Right lobe of liver (tissue), 4 donors: ENCODE results near the gene FARS2.

Experiments used
- CTCF ChIP-seq, 4 donors: fragments of 200-600 bp in 3 of 4; fragments of 450-650 bp in 1 of 4; IDR thresholded peaks; one replicate each; pipeline versions ENCODE4 v1.5.1 to v1.8.0; 2016 to 2022; ENCODE audit warnings: antibody characterized with exemption in 4 of 4, mild to moderate bottlenecking in 2 of 4
- POLR2A ChIP-seq: fragments of 450-650 bp; IDR thresholded peaks from one replicate; pipeline ENCODE4 v1.6.1; 2017; ENCODE audit warnings: antibody characterized with exemption, mild to moderate bottlenecking
- donor health status: DM: no; HTN: no; CAD: no.
- donor health status: DM: no; HTN: no; CAD: no.
- donor health status: DM: no; HTN: yes; CAD: no.

- TF ChIP-seq CTCF (IDR thresholded peaks at IDR 0.05) (no peak), POLR2A (no peak)
These were observed 237.2 kb downstream of the FARS2 start for GRCh38 chr6:5498579-5498899.
